Measurements from ENCODE around the gene SARNP. TPM values are rescaled to one million over a fixed set of nuclear protein-coding genes. Genes with fewer than 3 reads are reported as not detected.

Gene SARNP
- total RNA-seq, 2 donors from 2014 or later = 39.1 to 49.2 TPM

- ATAC-seq (ENCODE audit: insufficient number of reproducible peaks, low FRiP score, low read depth) (peak; percentile 3), DNase-seq (ENCODE audit: low spot score) (no peak)
- no peak for TF ChIP-seq CTCF (IDR thresholded peaks at IDR 0.05)
- Histone ChIP-seq H3K9me3 (no peaks in the 10 kb centered on the region), H3K4me3 (peak overlapping the region; percentile 79), H3K27me3 (replicated peaks; ENCODE audit: insufficient read depth) (no peaks in the 10 kb centered on the region), H3K36me3 (no peaks in the 10 kb centered on the region), H3K27ac (peak overlapping the region; percentile 89 to 96), H3K4me1 (ENCODE audit: control insufficient read depth in 1 of 2, low read depth in 2 of 2) (peaks cover 25 to 60% of the 10 kb centered on the region in 2 donors)
Observed at GRCh38 chr12:55829967-55830600, 12.6 kb upstream of the SARNP start.

- DNase-seq (ENCODE audit: low spot score) (no peak), ATAC-seq (ENCODE audit: insufficient number of reproducible peaks, low FRiP score, low read depth) (no peak)
- peak overlapping the region; percentile 79 for H3K4me3 ChIP-seq
- no peaks in the 10 kb centered on the region for H3K9me3 ChIP-seq
- H3K27ac ChIP-seq = peak overlapping the region; percentile 89 to 91
- TF ChIP-seq CTCF (IDR thresholded peaks at IDR 0.05) = no peak
- H3K27me3 ChIP-seq (replicated peaks; ENCODE audit: insufficient read depth) = no peaks in the 10 kb centered on the region
- no peaks in the 10 kb centered on the region for H3K36me3 ChIP-seq
- H3K4me1 ChIP-seq (ENCODE audit: control insufficient read depth in 1 of 2, low read depth in 2 of 2) = peaks cover 25 to 66% of the 10 kb centered on the region in 2 donors
Observed at GRCh38 chr12:55828357-55828756, 10.8 kb upstream of the SARNP start.

GRCh38 chr12:55827806-55828205 is 10.3 kb upstream of the SARNP start:
- DNase-seq (ENCODE audit: low spot score) = no peak
- Histone ChIP-seq H3K9me3 (no peaks in the 10 kb centered on the region), H3K4me1 (ENCODE audit: control insufficient read depth in 1 of 2, low read depth in 2 of 2) (peaks cover 25 to 66% of the 10 kb centered on the region in 2 donors), H3K27ac (no peak overlapping the region), H3K4me3 (no peak overlapping the region), H3K36me3 (peaks cover 3% of the 10 kb centered on the region), H3K27me3 (replicated peaks; ENCODE audit: insufficient read depth) (no peaks in the 10 kb centered on the region)
- TF ChIP-seq CTCF (IDR thresholded peaks at IDR 0.05) = no peak
- ATAC-seq (ENCODE audit: insufficient number of reproducible peaks, low FRiP score, low read depth) = no peak

- no peak for ATAC-seq (ENCODE audit: insufficient number of reproducible peaks, low FRiP score, low read depth)
- peaks cover 19% of the 10 kb centered on the region for H3K36me3 ChIP-seq
- TF ChIP-seq CTCF (IDR thresholded peaks at IDR 0.05) = no peak
Observed at GRCh38 chr12:55824726-55825125, 7.2 kb upstream of the SARNP start.

GRCh38 chr12:55823419-55823818 is 5.9 kb upstream of the SARNP start:
- ATAC-seq (ENCODE audit: insufficient number of reproducible peaks, low FRiP score, low read depth) = no peak

More at GRCh38 chr12:55824726-55825125, 7.2 kb upstream of the SARNP start:
- Histone ChIP-seq H3K27me3 (replicated peaks; ENCODE audit: insufficient read depth) (no peaks in the 10 kb centered on the region), H3K27ac (no peak overlapping the region), H3K4me1 (ENCODE audit: control insufficient read depth in 1 of 2, low read depth in 2 of 2) (peaks cover 15 to 42% of the 10 kb centered on the region in 2 donors), H3K9me3 (no peaks in the 10 kb centered on the region), H3K4me3 (no peak overlapping the region)
- DNase-seq (ENCODE audit: low spot score) = no peak

More at GRCh38 chr12:55823419-55823818, 5.9 kb upstream of the SARNP start:
- Histone ChIP-seq H3K36me3 (peaks cover 22% of the 10 kb centered on the region), H3K4me1 (ENCODE audit: control insufficient read depth in 1 of 2, low read depth in 2 of 2) (peaks cover 17 to 44% of the 10 kb centered on the region in 2 donors), H3K27ac (no peak overlapping the region), H3K9me3 (no peaks in the 10 kb centered on the region), H3K27me3 (replicated peaks; ENCODE audit: insufficient read depth) (no peaks in the 10 kb centered on the region), H3K4me3 (no peak overlapping the region)
- no peak for DNase-seq (ENCODE audit: low spot score)
- no peak for TF ChIP-seq CTCF (IDR thresholded peaks at IDR 0.05)
